ENCODE results near the gene RAB35.

- TF ChIP-seq POLR2A (IDR thresholded peaks at IDR 0.05; ENCODE audit: low read length) (no peak), GATA1 (IDR thresholded peaks at IDR 0.05; ENCODE audit: low read depth, low read length) (no peak)
Measured at GRCh38 chr12:120096671-120097202, 19.8 kb downstream of the RAB35 start.

All from erythroblast (primary cell).